Activated B cell treated with CpG ODN at 0.5 μM for 24 hours (primary cell): ENCODE measurements around the gene KRTAP10-6. TPM values are rescaled to one million over a fixed set of nuclear protein-coding genes. Genes with fewer than 3 reads are reported as not detected.
"Not testable (repeated sequence)": the region's sequence is repeated elsewhere in the genome, so short reads cannot be mapped to it uniquely, and the experiment has no call there.

Experiments
- ATAC-seq: fragments of 200-7000 bp; cut with Tn5 transposase; one replicate; pipeline ENCODE4 v1.10.0; 2021; ENCODE audit warnings: low read depth, mild to moderate bottlenecking, moderate library complexity
- CTCF ChIA-PET: fragments of 350-600 bp; sonication (Branson Sonifier 250); formaldehyde crosslinking; loops from one replicate; lab custom pipeline; 2021; ENCODE audit warnings: antibody characterized with exemption; lab: Charles Lee
- POLR2A ChIA-PET: fragments of 350-600 bp; sonication (Branson Sonifier 250); formaldehyde crosslinking; loops from one replicate; lab custom pipeline; 2021; ENCODE audit warnings: antibody characterized with exemption; lab: Charles Lee
- DNase-seq: peaks from one replicate; pipeline ENCODE4 v3.0.0; 2022
- H3K27ac Mint-ChIP-seq: one replicate; pipeline ENCODE4 v1.8.0; 2020; ENCODE audit warnings: mixed read lengths
- H3K27me3 Mint-ChIP-seq: one replicate; pipeline ENCODE4 v1.8.0; 2021; ENCODE audit warnings: mixed read lengths
- H3K36me3 Mint-ChIP-seq: one replicate; pipeline ENCODE4 v1.8.0; 2021; ENCODE audit warnings: low read depth, mixed read lengths
- H3K4me1 Mint-ChIP-seq: one replicate; pipeline ENCODE4 v1.8.0; 2021; ENCODE audit warnings: mixed read lengths
- H3K4me3 Mint-ChIP-seq: one replicate; pipeline ENCODE4 v1.8.0; 2020; ENCODE audit warnings: mild to moderate bottlenecking, mixed read lengths
- H3K9me3 Mint-ChIP-seq: one replicate; pipeline ENCODE4 v1.8.0; 2020; ENCODE audit warnings: mixed read lengths
- CTCF ChIP-seq: fragments of 200-600 bp; IDR thresholded peaks from one replicate; pipeline ENCODE4 v1.8.0; 2022; ENCODE audit warnings: antibody characterized with exemption, mild to moderate bottlenecking
- intact Hi-C: fragments of 100-400 bp; cut with micrococcal nuclease; formaldehyde crosslinking; loops from one replicate; pipeline ENCODE4 v1.15.1; 2024
- total RNA-seq: library from RNA; stranded (reverse); gene quantifications from 2 replicates; pipeline ENCODE4 v1.2.3, GENCODE V29; 2022

The KRTAP10-6 gene
- total RNA-seq, 1 donor from 2014 or later = not detected

- POLR2A ChIA-PET = no interaction called here
- intact Hi-C loops = no loop called here
- no peak for DNase-seq
- CTCF ChIA-PET = no interaction called here
- H3K27ac Mint-ChIP-seq = no peak overlapping the region
- H3K4me1 Mint-ChIP-seq = no peaks in the 10 kb centered on the region
- H3K4me3 Mint-ChIP-seq = no peak overlapping the region
- no peaks in the 10 kb centered on the region for H3K36me3 Mint-ChIP-seq
- TF ChIP-seq CTCF = no peak
- H3K27me3 Mint-ChIP-seq = peaks cover 17% of the 10 kb centered on the region
- no peak for ATAC-seq
- peaks cover 15% of the 10 kb centered on the region for H3K9me3 Mint-ChIP-seq
These were observed 17.6 kb downstream of the KRTAP10-6 start for GRCh38 chr21:44574457-44575306.

GRCh38 chr21:44573630-44574456, 18.5 kb downstream of the KRTAP10-6 start, which contains the start of gene KRTAP10-4:
KRTAP10-4 (plus strand) TSS chr21:44573729; CDS start chr21:44573759, 30 bp downstream.
- H3K4me1 Mint-ChIP-seq, DNase-seq, CTCF ChIA-PET, intact Hi-C loops, ATAC-seq, H3K4me3 Mint-ChIP-seq, H3K36me3 Mint-ChIP-seq, H3K27ac Mint-ChIP-seq: not testable (repeated sequence)
- peaks cover 15% of the 10 kb centered on the region for H3K9me3 Mint-ChIP-seq
- peaks cover 15% of the 10 kb centered on the region for H3K27me3 Mint-ChIP-seq
- POLR2A ChIA-PET = interaction anchor here (0.6 kb wide), 1 partner anchor 42 kb away, joined by 3 read pairs; no protein-coding TSS in a partner anchor

GRCh38 chr21:44572959-44573583, 19.2 kb downstream of the KRTAP10-6 start:
- intact Hi-C loops = no loop called here
- H3K4me1 Mint-ChIP-seq = no peaks in the 10 kb centered on the region

GRCh38 chr21:44571844-44572782, 20.2 kb downstream of the KRTAP10-6 start:
- H3K27me3 Mint-ChIP-seq = peaks cover 15% of the 10 kb centered on the region
- ChIA-PET CTCF (no interaction called here), POLR2A (no interaction called here)
- intact Hi-C loops = no loop called here
- no peak for DNase-seq
- no peak for TF ChIP-seq CTCF
- H3K4me1 Mint-ChIP-seq = peaks cover 7% of the 10 kb centered on the region
- no peaks in the 10 kb centered on the region for H3K36me3 Mint-ChIP-seq
- H3K4me3 Mint-ChIP-seq = no peak overlapping the region
- ATAC-seq = no peak
- H3K9me3 Mint-ChIP-seq = peaks cover 11% of the 10 kb centered on the region
- H3K27ac Mint-ChIP-seq = no peak overlapping the region

More at GRCh38 chr21:44572959-44573583, 19.2 kb downstream of the KRTAP10-6 start:
- Mint-ChIP-seq H3K36me3 (no peaks in the 10 kb centered on the region), H3K4me3 (no peak overlapping the region), H3K27me3 (peaks cover 15% of the 10 kb centered on the region), H3K9me3 (peaks cover 15% of the 10 kb centered on the region), H3K27ac (no peak overlapping the region)
- ChIA-PET CTCF (interaction anchor here (0.6 kb wide), 1 partner anchor 208 kb away, joined by 3 read pairs; no protein-coding TSS in a partner anchor), POLR2A (interaction anchor here (0.6 kb wide), 1 partner anchor 42 kb away, joined by 3 read pairs; no protein-coding TSS in a partner anchor)
- no peak for ATAC-seq
- TF ChIP-seq CTCF = no peak
- DNase-seq = no peak

GRCh38 chr21:44571296-44571695, 21.0 kb downstream of the KRTAP10-6 start:
- POLR2A ChIA-PET = no interaction called here
- Mint-ChIP-seq H3K36me3 (no peaks in the 10 kb centered on the region), H3K27ac (no peak overlapping the region), H3K27me3 (peaks cover 15% of the 10 kb centered on the region), H3K9me3 (peaks cover 6% of the 10 kb centered on the region), H3K4me1 (peaks cover 14% of the 10 kb centered on the region), H3K4me3 (no peak overlapping the region)
- no peak for DNase-seq
- intact Hi-C loops = no loop called here
- CTCF ChIA-PET = no interaction called here
- TF ChIP-seq CTCF = no peak
- ATAC-seq = no peak
